Neural cell (in vitro differentiated cells): ENCODE results near the gene XKR3. TPM values are rescaled to one million over a fixed set of nuclear protein-coding genes. Genes with fewer than 3 reads are reported as not detected.
"Not testable (repeated sequence)": the region's sequence is repeated elsewhere in the genome, so short reads cannot be mapped to it uniquely, and the experiment has no call there.

ENCODE experiments used
- H2AFZ ChIP-seq: fragments of 200-600, 300-800 bp; sonication (generic), shearing (Covaris generic); 2 replicates; pipeline ENCODE4 v1.6.0; 2014; ENCODE audit warnings: low read depth, mild to moderate bottlenecking, antibody characterized with exemption, low read length, moderate library complexity
- H3F3A ChIP-seq: fragments of 200-600 bp; shearing (Covaris generic); 2 replicates; pipeline ENCODE4 v1.6.1; 2016; ENCODE audit warnings: mild to moderate bottlenecking, moderate library complexity, mixed read lengths, antibody characterized with exemption, low read length; ENCODE audit not compliant: insufficient read depth, poor library complexity, severe bottlenecking
- H3K27ac ChIP-seq: fragments of 200-600, 300-800 bp; sonication (generic), shearing (Covaris generic); 2 replicates; pipeline ENCODE4 v1.5.1; 2014; ENCODE audit warnings: mild to moderate bottlenecking, low read length, moderate library complexity
- H3K27me3 ChIP-seq: fragments of 300-800, 200-600 bp; sonication (generic), shearing (Covaris generic); 2 replicates; pipeline ENCODE4 v1.6.0; 2014; ENCODE audit warnings: mild to moderate bottlenecking, low read depth, low read length, moderate library complexity; ENCODE audit not compliant: insufficient read depth
- H3K36me3 ChIP-seq: fragments of 300-800, 200-600 bp; sonication (generic), shearing (Covaris generic); 2 replicates; pipeline ENCODE4 v1.5.1; 2014; ENCODE audit warnings: mild to moderate bottlenecking, antibody characterized with exemption, low read length, moderate library complexity; ENCODE audit not compliant: insufficient read depth
- H3K4me2 ChIP-seq: fragments of 300-800, 200-600 bp; sonication (generic), shearing (Covaris generic); 2 replicates; pipeline ENCODE4 v1.6.0; 2014; ENCODE audit warnings: mild to moderate bottlenecking, low read length
- H3K4me3 ChIP-seq: fragments of 300-800, 200-600 bp; sonication (generic), shearing (Covaris generic); 2 replicates; pipeline ENCODE4 v1.5.1; 2014; ENCODE audit warnings: mild to moderate bottlenecking, low read length, moderate library complexity
- H3K79me2 ChIP-seq: fragments of 200-600 bp; shearing (Covaris generic); replicated peaks from 2 replicates; pipeline ENCODE4 v1.6.0; 2014; ENCODE audit warnings: mild to moderate bottlenecking, low read length, moderate library complexity; ENCODE audit not compliant: insufficient read depth
- H3K9ac ChIP-seq: fragments of 300-800, 200-600 bp; sonication (generic), shearing (Covaris generic); 2 replicates; pipeline ENCODE4 v1.6.1; 2016; ENCODE audit warnings: mild to moderate bottlenecking, low read length, mixed read lengths
- H3K9me2 ChIP-seq: fragments of 200-600 bp; shearing (Covaris generic); 2 replicates; pipeline ENCODE4 v1.6.1; 2016; ENCODE audit warnings: mild to moderate bottlenecking, low read length, mixed read lengths; ENCODE audit not compliant: insufficient read depth
- H3K9me3 ChIP-seq: fragments of 200-600, 300-800 bp; sonication (generic), shearing (Covaris generic); 2 replicates; pipeline ENCODE4 v1.6.1; 2016; ENCODE audit warnings: mild to moderate bottlenecking, mixed run types, low read length, moderate library complexity, mixed read lengths
- H4K20me1 ChIP-seq: fragments of 200-600 bp; shearing (Covaris generic); 2 replicates; pipeline ENCODE4 v1.6.1; 2016; ENCODE audit warnings: mild to moderate bottlenecking, mixed run types; ENCODE audit not compliant: insufficient read depth
- polyA plus RNA-seq: library from polyadenylated mRNA; depleted of rRNA; stranded (reverse); fragments of >200 nt; gene quantifications from 2 replicates; pipeline ENCODE4 v1.2.3, GENCODE V29; 2014

Gene XKR3
- polyA plus RNA-seq, 1 donor from 2014 or later, result not detected

DNA sequence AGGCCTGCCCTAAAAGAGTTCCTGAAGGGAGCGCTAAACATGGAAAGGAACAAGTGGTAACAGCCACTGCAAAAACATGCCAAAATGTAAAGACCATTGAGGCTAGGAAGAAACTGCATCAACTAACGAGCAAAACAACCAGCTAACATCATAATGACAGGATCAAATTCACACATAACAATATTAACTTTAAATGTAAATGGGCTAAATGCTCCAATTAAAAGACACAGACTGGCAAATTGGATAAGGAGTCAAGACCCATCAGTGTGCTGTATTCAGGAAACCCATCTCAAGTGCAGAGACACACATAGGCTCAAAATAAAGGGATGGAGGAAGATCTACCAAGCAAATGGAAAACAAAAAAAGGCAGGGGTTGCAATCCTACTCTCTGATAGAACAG lies 57.3 kb downstream of the XKR3 start:
- H3K4me2 ChIP-seq, H2AFZ ChIP-seq, H3K27ac ChIP-seq, H3K9me3 ChIP-seq, H3F3A ChIP-seq, H4K20me1 ChIP-seq, H3K9ac ChIP-seq, H3K36me3 ChIP-seq, H3K9me2 ChIP-seq, H3K4me3 ChIP-seq, H3K79me2 ChIP-seq, H3K27me3 ChIP-seq: not testable (repeated sequence)

DNA sequence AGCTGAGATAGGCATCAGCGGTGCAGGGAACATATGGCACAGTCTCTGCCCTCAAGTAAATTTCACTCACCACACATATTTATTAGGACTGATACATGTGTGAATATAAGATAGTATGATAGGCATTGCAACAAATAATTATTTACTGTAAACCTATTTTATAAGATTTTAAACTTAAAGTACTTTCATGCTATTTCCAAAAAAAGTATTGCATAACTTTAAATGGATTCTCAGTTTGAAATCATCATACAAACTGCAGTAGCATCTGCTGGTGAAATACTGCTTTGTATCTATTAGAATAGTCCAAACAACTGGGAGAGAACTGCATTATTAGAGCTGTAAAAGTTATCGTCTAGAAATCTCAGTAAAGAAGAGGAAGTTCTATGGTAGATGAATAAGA lies 63.0 kb downstream of the XKR3 start:
- not testable (repeated sequence) for H3K36me3 ChIP-seq, H3K9me3 ChIP-seq, H3K9me2 ChIP-seq, H3K9ac ChIP-seq, H3K4me2 ChIP-seq, H2AFZ ChIP-seq, H4K20me1 ChIP-seq, H3K4me3 ChIP-seq, H3F3A ChIP-seq, H3K79me2 ChIP-seq, H3K27ac ChIP-seq, H3K27me3 ChIP-seq

DNA sequence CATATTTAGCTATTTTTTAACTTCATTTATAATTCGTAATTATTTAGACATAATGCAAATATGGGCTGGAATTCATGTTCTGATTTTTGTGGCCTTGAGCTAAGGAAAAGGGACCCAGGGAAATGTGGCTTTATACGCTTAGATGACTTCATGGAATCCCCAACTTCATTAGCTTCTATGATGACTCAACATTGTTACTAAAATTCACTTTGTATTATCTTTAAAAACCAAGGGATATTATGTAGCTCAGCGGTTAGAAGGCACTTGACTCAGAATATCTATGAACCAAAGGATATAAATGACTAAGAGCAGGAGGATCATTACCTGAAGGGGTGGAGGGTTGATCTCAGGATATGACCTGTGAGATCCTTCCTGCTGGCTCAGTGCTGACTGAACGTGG lies 64.8 kb downstream of the XKR3 start:
- not testable (repeated sequence) for H3K27ac ChIP-seq, H3K4me3 ChIP-seq, H3K9me3 ChIP-seq, H3F3A ChIP-seq, H3K79me2 ChIP-seq, H2AFZ ChIP-seq, H3K36me3 ChIP-seq, H3K9ac ChIP-seq, H3K27me3 ChIP-seq, H3K4me2 ChIP-seq, H3K9me2 ChIP-seq, H4K20me1 ChIP-seq

GRCh38 chr22:16749282-16749681 lies 75.9 kb downstream of the XKR3 start:
- not testable (repeated sequence) for H3K4me3 ChIP-seq, H3K79me2 ChIP-seq, H3K36me3 ChIP-seq, H3K9me3 ChIP-seq, H3K4me2 ChIP-seq, H3K9ac ChIP-seq, H3K9me2 ChIP-seq, H3K27me3 ChIP-seq, H4K20me1 ChIP-seq, H2AFZ ChIP-seq, H3F3A ChIP-seq, H3K27ac ChIP-seq

DNA sequence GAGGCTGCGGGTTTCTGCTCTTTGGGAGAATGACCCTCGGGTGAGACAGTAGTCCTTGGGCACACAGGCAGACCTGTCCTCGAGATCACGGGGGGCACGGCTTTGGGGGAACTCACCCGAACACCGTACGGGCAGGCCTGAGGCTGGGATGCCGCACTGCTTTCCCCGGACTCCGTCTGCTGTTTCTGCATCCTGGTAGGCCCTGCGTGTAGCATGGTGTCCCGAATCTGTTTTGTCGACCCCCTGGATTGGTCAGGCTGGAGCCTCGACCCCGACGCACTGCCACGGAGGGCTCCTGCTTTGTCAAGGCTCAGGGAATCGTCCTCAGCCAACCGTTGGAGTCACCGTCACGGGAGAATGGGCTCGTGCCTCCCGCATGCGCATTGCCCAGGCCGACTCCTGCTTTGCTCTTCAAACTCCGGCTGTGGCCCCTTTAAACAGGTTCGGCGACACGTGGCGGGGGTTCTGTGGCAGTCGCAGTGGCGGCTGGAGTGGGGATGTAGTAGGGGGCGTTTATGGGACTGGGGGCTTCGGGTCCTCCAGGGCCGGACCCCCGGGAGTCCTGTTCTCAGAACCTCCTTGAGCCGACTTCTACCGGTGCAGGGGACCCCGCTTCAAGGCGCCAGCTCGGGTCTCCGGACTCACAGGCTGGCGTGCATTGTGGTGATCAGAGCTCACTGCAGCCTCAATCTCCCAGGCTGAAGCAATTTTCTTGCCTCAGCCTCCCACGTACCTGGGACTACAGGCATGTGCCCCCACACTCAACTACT lies 76.9 kb downstream of the XKR3 start:
- not testable (repeated sequence) for H4K20me1 ChIP-seq, H3K9me2 ChIP-seq, H3K27me3 ChIP-seq, H3K79me2 ChIP-seq, H3K36me3 ChIP-seq, H3F3A ChIP-seq, H3K9ac ChIP-seq, H3K9me3 ChIP-seq, H3K4me2 ChIP-seq, H2AFZ ChIP-seq, H3K27ac ChIP-seq, H3K4me3 ChIP-seq

DNA sequence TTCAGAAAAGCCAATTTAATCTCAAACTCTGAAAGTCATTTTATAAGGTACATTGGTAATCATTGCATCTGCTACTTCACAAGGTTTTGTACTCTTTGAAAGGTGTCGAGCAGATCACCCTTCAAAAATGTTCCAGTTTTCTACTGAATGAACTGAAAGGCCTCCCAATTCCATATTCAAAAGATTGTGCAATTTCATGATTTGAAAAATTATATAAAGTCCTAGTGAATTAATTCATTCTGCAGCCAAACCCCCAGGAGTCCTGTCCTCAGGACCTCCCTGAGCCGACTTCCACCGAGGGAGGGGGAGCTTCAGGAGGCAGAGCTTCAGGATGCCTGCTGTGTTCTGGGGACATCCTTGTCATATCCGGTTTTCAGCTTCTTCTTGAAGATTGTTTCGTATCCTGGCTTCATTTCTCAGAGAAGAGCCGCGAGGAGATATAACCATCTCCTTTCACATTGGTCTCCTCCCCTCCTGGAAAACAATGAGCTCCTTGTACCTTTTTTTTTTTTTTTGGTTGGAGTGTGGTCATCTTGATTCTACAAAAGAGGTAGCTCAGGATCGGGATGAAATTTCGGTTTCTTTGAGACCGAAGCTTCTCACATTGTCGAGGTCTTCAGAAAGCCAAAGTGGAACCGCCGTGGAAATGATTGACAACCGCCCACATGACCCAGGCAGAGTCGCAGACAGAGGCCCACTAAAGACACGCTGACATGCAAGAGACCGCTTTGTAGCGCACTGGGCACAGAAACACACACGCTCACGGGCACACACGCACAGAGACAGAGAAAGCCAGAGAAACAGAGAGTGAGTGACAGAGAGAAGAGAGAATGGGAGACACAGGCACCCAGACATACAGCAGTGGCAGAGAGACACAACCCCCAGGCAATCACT lies 77.7 kb downstream of the XKR3 start:
- H3F3A ChIP-seq, H3K27ac ChIP-seq, H3K79me2 ChIP-seq, H3K4me2 ChIP-seq, H3K4me3 ChIP-seq, H3K27me3 ChIP-seq, H3K9me3 ChIP-seq, H2AFZ ChIP-seq, H3K9ac ChIP-seq, H3K9me2 ChIP-seq, H4K20me1 ChIP-seq, H3K36me3 ChIP-seq: not testable (repeated sequence)

- not testable (repeated sequence) for H3K36me3 ChIP-seq, H3K9ac ChIP-seq, H2AFZ ChIP-seq, H3K4me3 ChIP-seq, H4K20me1 ChIP-seq, H3K27me3 ChIP-seq, H3K9me3 ChIP-seq, H3K9me2 ChIP-seq, H3K27ac ChIP-seq, H3K4me2 ChIP-seq, H3K79me2 ChIP-seq, H3F3A ChIP-seq
These were observed 90.9 kb downstream of the XKR3 start for GRCh38 chr22:16734271-16734670.
